MCF 10A (cell line): Measurements from ENCODE around the gene ACP5. TPM values are rescaled to one million over a fixed set of nuclear protein-coding genes. Genes with fewer than 3 reads are reported as not detected.

Experiments used
- BruUV-seq: library from RNA; stranded (reverse); fragments of 400-500 nt; replicated peaks from 2 replicates; lab custom pipeline; 2021; lab: Mats Ljungman, UMichigan
- CTCF ChIA-PET: fragments of 300-600 bp; sonication (Branson Sonifier 250); formaldehyde crosslinking; extraction: SDS; loops from one replicate; lab custom pipeline; 2021; ENCODE audit warnings: antibody characterized with exemption, inconsistent platforms; lab: Yijun Ruan, JAX
- POLR2A ChIA-PET: fragments of 300-600, 350-650 bp; sonication (Branson Sonifier 250); formaldehyde crosslinking; extraction: SDS; loops from one replicate; lab custom pipeline; 2020; ENCODE audit warnings: antibody characterized with exemption, inconsistent platforms; lab: Yijun Ruan, JAX
- DNase-seq: peaks from one replicate; pipeline ENCODE4 v3.0.0-alpha.2; 2018; ENCODE audit not compliant: unreplicated experiment
- H3K27ac Mint-ChIP-seq: one replicate; pipeline ENCODE4 v1.8.0; 2022; ENCODE audit warnings: mild to moderate bottlenecking, low read depth, mixed read lengths; ENCODE audit not compliant: unreplicated experiment
- H3K27me3 Mint-ChIP-seq: one replicate; pipeline ENCODE4 v1.8.0; 2022; ENCODE audit warnings: mixed read lengths; ENCODE audit not compliant: insufficient read depth, unreplicated experiment
- H3K36me3 Mint-ChIP-seq: one replicate; pipeline ENCODE4 v1.8.0; 2022; ENCODE audit warnings: mild to moderate bottlenecking, moderate library complexity, mixed read lengths; ENCODE audit not compliant: insufficient read depth, unreplicated experiment
- H3K4me1 Mint-ChIP-seq: one replicate; pipeline ENCODE4 v1.8.0; 2022; ENCODE audit warnings: mixed read lengths; ENCODE audit not compliant: insufficient read depth, unreplicated experiment
- H3K4me3 Mint-ChIP-seq: one replicate; pipeline ENCODE4 v1.8.0; 2022; ENCODE audit warnings: mild to moderate bottlenecking, moderate library complexity, mixed read lengths; ENCODE audit not compliant: unreplicated experiment
- H3K9me3 Mint-ChIP-seq: one replicate; pipeline ENCODE4 v1.8.0; 2022; ENCODE audit warnings: mixed read lengths; ENCODE audit not compliant: unreplicated experiment
- intact Hi-C: fragments of 100-400 bp; cut with micrococcal nuclease; formaldehyde crosslinking; loops from 2 replicates; pipeline ENCODE4 v1.14.1; 2022
- total RNA-seq: library from RNA; stranded (reverse); gene quantifications from 2 replicates; pipeline ENCODE4 v1.2.3, GENCODE V29; 2022
- TF ChIP-seq, protein P1 (sequence below): fragments of 200-600 bp; IDR thresholded peaks from one replicate; pipeline ENCODE4 v1.8.0; 2022; ENCODE audit warnings: antibody characterized with exemption, mild to moderate bottlenecking; ENCODE audit not compliant: unreplicated experiment

Gene ACP5
- total RNA-seq, 1 experiment from 2014 or later, result not detected

GRCh38 chr19:11551603-11552235, 25.7 kb downstream of the ACP5 start:
- CTCF ChIA-PET, result no interaction called here
- Mint-ChIP-seq H3K4me3 (no peak overlapping the region), H3K36me3 (peaks cover 18% of the 10 kb centered on the region), H3K27ac (no peak overlapping the region), H3K4me1 (peaks cover 2% of the 10 kb centered on the region), H3K9me3 (no peaks in the 10 kb centered on the region), H3K27me3 (no peaks in the 10 kb centered on the region)
- DNase-seq, result no peak
- POLR2A ChIA-PET, result no interaction called here
- TF ChIP-seq, protein P1, sequence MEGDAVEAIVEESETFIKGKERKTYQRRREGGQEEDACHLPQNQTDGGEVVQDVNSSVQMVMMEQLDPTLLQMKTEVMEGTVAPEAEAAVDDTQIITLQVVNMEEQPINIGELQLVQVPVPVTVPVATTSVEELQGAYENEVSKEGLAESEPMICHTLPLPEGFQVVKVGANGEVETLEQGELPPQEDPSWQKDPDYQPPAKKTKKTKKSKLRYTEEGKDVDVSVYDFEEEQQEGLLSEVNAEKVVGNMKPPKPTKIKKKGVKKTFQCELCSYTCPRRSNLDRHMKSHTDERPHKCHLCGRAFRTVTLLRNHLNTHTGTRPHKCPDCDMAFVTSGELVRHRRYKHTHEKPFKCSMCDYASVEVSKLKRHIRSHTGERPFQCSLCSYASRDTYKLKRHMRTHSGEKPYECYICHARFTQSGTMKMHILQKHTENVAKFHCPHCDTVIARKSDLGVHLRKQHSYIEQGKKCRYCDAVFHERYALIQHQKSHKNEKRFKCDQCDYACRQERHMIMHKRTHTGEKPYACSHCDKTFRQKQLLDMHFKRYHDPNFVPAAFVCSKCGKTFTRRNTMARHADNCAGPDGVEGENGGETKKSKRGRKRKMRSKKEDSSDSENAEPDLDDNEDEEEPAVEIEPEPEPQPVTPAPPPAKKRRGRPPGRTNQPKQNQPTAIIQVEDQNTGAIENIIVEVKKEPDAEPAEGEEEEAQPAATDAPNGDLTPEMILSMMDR, result no peak
- intact Hi-C loops, result no loop called here
- no TSS peak for BruUV-seq

DNA sequence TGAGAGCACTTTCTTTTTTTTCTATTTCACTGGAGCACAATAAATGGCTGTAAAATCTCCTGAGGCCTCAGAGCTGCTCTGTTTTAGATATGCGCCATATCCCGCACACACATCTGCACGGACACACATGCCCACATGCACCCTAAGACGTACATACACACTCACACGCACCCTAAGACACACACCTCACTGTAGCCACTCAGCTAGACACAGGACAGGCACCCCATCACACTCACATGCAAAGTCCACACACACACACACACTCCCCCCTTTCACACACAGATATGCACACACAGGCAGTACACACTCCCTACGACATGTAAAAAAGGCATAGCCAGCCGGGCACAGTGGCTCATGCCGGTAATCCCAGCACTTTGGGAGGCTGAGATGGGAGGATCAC, 27.2 kb downstream of the ACP5 start:
- Mint-ChIP-seq H3K27me3 (peaks cover 4% of the 10 kb centered on the region), H3K4me3 (no peak overlapping the region), H3K4me1 (peaks cover 9% of the 10 kb centered on the region), H3K27ac (no peak overlapping the region), H3K9me3 (no peaks in the 10 kb centered on the region), H3K36me3 (peaks cover 12% of the 10 kb centered on the region)
- TF ChIP-seq, protein P1, result no peak
- BruUV-seq, result no TSS peak
- ChIA-PET CTCF (interaction anchor here (0.9 kb wide), 1 partner anchor 10 kb away, joined by 3 read pairs; no protein-coding TSS in a partner anchor), POLR2A (no interaction called here)
- intact Hi-C loops, result no loop called here
- no peak for DNase-seq

DNA sequence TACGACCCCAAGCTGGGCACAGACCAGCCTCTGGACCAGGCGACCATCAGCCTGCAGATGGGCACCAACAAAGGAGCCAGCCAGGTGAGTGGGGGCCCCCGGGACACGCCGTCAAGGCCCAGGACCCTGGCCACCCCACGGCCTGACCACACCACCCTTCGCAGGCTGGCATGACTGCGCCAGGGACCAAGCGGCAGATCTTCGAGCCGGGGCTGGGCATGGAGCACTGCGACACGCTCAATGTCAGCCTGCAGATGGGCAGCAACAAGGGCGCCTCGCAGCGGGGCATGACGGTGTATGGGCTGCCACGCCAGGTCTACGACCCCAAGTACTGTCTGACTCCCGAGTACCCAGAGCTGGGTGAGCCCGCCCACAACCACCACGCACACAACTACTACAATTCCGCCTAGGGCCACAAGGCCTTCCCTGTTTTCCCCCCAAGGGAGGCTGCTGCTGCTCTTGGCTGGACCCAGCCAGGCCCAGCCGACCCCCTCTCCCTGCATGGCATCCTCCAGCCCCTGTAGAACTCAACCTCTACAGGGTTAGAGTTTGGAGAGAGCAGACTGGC, 28.0 kb downstream of the ACP5 start:
- no peak overlapping the region for H3K27ac Mint-ChIP-seq
- ChIA-PET CTCF (interaction anchor here (0.6 kb wide), 1 partner anchor 9 kb away, joined by 3 read pairs; the partner anchor contains the start of gene ELOF1), POLR2A (no interaction called here)
- no peak overlapping the region for H3K4me3 Mint-ChIP-seq
- H3K4me1 Mint-ChIP-seq, result peaks cover 9% of the 10 kb centered on the region
- peaks cover 7% of the 10 kb centered on the region for H3K36me3 Mint-ChIP-seq
- intact Hi-C loops, result no loop called here
- H3K27me3 Mint-ChIP-seq, result peaks cover 11% of the 10 kb centered on the region
- no peak for DNase-seq
- no TSS peak for BruUV-seq
- TF ChIP-seq, protein P1, result no peak
- H3K9me3 Mint-ChIP-seq, result no peaks in the 10 kb centered on the region

DNA sequence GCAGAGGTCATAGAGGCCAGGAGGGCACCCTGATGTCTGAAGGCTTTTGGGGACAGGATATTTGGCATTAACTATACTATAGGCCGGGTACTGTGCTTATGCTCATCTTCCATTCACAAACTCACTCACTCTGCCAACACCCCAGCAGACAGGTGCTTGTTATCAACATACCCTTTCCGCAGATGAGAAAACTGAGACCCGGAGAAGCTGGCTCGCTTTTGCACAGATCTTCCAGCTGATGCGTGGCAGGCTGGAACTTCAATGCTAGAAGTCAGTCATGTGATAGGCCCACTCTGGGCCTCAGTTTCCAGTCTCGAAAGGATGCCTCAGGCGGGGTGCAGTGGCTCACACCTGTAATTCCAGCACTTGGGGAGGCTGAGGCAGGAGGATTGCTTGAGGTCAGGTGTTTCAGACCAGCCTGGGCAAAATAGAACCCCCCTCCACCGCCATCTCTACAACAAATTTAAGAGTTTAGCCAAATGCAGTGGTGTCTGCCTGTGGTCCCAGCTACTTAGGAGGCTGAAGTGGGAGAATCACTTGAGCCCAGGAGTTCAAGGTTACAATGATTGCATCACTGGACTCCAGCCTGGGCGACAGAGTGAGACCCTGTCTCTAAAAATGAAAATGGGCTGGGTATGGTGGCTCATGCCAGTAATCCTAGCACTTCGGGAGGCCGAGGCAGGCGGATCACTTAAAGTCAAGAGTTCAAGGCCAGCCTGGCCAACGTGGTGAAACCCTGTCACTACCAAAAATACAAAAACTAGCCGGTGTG, 29.3 kb downstream of the ACP5 start:
- CTCF ChIA-PET, result interaction anchor here (1.0 kb wide), 1 partner anchor 13 kb away, joined by 3 read pairs; no protein-coding TSS in a partner anchor

More for the DNA sequence above, 29.3 kb downstream of the ACP5 start:
- POLR2A ChIA-PET, result interaction anchor here (1.3 kb wide), 1 partner anchor 11 kb away, joined by 4 read pairs; the partner anchor contains the start of gene ELOF1
- Mint-ChIP-seq H3K9me3 (no peaks in the 10 kb centered on the region), H3K27ac (no peak overlapping the region), H3K27me3 (peaks cover 11% of the 10 kb centered on the region), H3K36me3 (peaks cover 5% of the 10 kb centered on the region), H3K4me3 (no peak overlapping the region), H3K4me1 (peaks cover 9% of the 10 kb centered on the region)
- intact Hi-C loops, result no loop called here
- no peak for DNase-seq
- no TSS peak for BruUV-seq
- TF ChIP-seq, protein P1, result no peak
